ENCODE data around the gene LSM14A. TPM values are rescaled to one million over a fixed set of nuclear protein-coding genes. Genes with fewer than 3 reads are reported as not detected.

The LSM14A gene
- total and polyA plus RNA-seq, 2 donors (not counting 1 experiment from before 2014, with no cell fraction given), result 82.2 to 97.8 TPM

- Histone ChIP-seq H3K36me3 (ENCODE audit: control insufficient read depth, insufficient read depth, low read length) (no peaks in the 10 kb centered on the region), H3K4me3 (replicated peaks in 1 of 4; ENCODE audit: control extremely low read depth in 1 of 4, insufficient read depth in 1 of 4, low read depth in 3 of 4, low read length in 4 of 4) (peak within 1 kb of the TSS; percentile 69 to 88 (median 80)), H3K4me2 (ENCODE audit: extremely low read depth, insufficient read depth, low read length) (peak within 1 kb of the TSS; percentile 97), H3K27me3 (ENCODE audit: control insufficient read depth, insufficient read depth, low read length) (no peaks in the 10 kb centered on the region), H3K79me2 (ENCODE audit: control insufficient read depth, insufficient read depth, low read length) (peaks cover 8% of the 10 kb centered on the region), H4K20me1 (ENCODE audit: control insufficient read depth, extremely low read depth, insufficient read depth, low read length) (no peaks in the 10 kb centered on the region), H2AFZ (ENCODE audit: low read length) (peak within 1 kb of the TSS; percentile 71), H3K27ac (ENCODE audit: insufficient read depth, low read length) (peak within 1 kb of the TSS; percentile 88), H3K9ac (ENCODE audit: insufficient read depth, low read length) (peak within 1 kb of the TSS; percentile 88), H3K9me3 (ENCODE audit: control insufficient read depth, insufficient read depth, low read depth, low read length) (no peaks in the 10 kb centered on the region), H3K4me1 (ENCODE audit: control insufficient read depth, extremely low read depth, insufficient read depth, low read length) (peaks cover 2% of the 10 kb centered on the region)
- DNase-seq (ENCODE audit: low read depth in 2 of 2), result peak; percentile 55 to 59
- TF ChIP-seq CTCF (conservative IDR thresholded peaks at IDR 0.05 in 1 of 2, IDR thresholded peaks at IDR 0.05 in 1 of 2; ENCODE audit: low read depth in 1 of 2, low read length in 2 of 2), result no peak
- no peak for TF ChIP-seq EZH2 (IDR thresholded peaks at IDR 0.05; ENCODE audit: low read length, missing control alignments)
Observed at GRCh38 chr19:34254046-34254697, 81.9 kb downstream of the LSM14A start, which contains the start of gene GARRE1. Gene GARRE1 (plus strand): TSS chr19:34254554. CDS start chr19:34300474, 45,920 bp downstream.

- Histone ChIP-seq H3K4me2 (ENCODE audit: extremely low read depth, insufficient read depth, low read length) (peak overlapping the region; percentile 97), H3K4me1 (ENCODE audit: control insufficient read depth, extremely low read depth, insufficient read depth, low read length) (peaks cover 3% of the 10 kb centered on the region), H3K9me3 (ENCODE audit: control insufficient read depth, insufficient read depth, low read depth, low read length) (no peaks in the 10 kb centered on the region), H4K20me1 (ENCODE audit: control insufficient read depth, extremely low read depth, insufficient read depth, low read length) (no peaks in the 10 kb centered on the region), H3K27ac (ENCODE audit: insufficient read depth, low read length) (peak overlapping the region; percentile 27), H2AFZ (ENCODE audit: low read length) (peak overlapping the region; percentile 8), H3K4me3 (replicated peaks in 1 of 4; ENCODE audit: control extremely low read depth in 1 of 4, insufficient read depth in 1 of 4, low read depth in 3 of 4, low read length in 4 of 4) (peak overlapping the region; percentile 39 to 84 (median 62)), H3K9ac (ENCODE audit: insufficient read depth, low read length) (peak overlapping the region; percentile 59), H3K79me2 (ENCODE audit: control insufficient read depth, insufficient read depth, low read length) (peaks cover 10% of the 10 kb centered on the region), H3K36me3 (ENCODE audit: control insufficient read depth, insufficient read depth, low read length) (no peaks in the 10 kb centered on the region), H3K27me3 (ENCODE audit: control insufficient read depth, insufficient read depth, low read length) (no peaks in the 10 kb centered on the region)
- TF ChIP-seq CTCF (conservative IDR thresholded peaks at IDR 0.05 in 1 of 2, IDR thresholded peaks at IDR 0.05 in 1 of 2; ENCODE audit: low read depth in 1 of 2, low read length in 2 of 2), result no peak
- TF ChIP-seq EZH2 (IDR thresholded peaks at IDR 0.05; ENCODE audit: low read length, missing control alignments), result no peak
- DNase-seq (ENCODE audit: low read depth in 2 of 2), result peak; percentile 38
Observed at GRCh38 chr19:34254698-34255432, 82.6 kb downstream of the LSM14A start.

GRCh38 chr19:34255546-34255945, 83.2 kb downstream of the LSM14A start:
- peak overlapping the region; percentile 27 for H3K27ac ChIP-seq (ENCODE audit: insufficient read depth, low read length)
- H4K20me1 ChIP-seq (ENCODE audit: control insufficient read depth, extremely low read depth, insufficient read depth, low read length), result no peaks in the 10 kb centered on the region
- no peak for DNase-seq (ENCODE audit: low read depth in 2 of 2)
- no peak for TF ChIP-seq EZH2 (IDR thresholded peaks at IDR 0.05; ENCODE audit: low read length, missing control alignments)
- no peak for TF ChIP-seq CTCF (conservative IDR thresholded peaks at IDR 0.05 in 1 of 2, IDR thresholded peaks at IDR 0.05 in 1 of 2; ENCODE audit: low read depth in 1 of 2, low read length in 2 of 2)
- H3K4me3 ChIP-seq (replicated peaks in 1 of 4; ENCODE audit: control extremely low read depth in 1 of 4, insufficient read depth in 1 of 4, low read depth in 3 of 4, low read length in 4 of 4), result peak overlapping the region; percentile 39 to 84 (median 62)
- H3K4me1 ChIP-seq (ENCODE audit: control insufficient read depth, extremely low read depth, insufficient read depth, low read length), result peaks cover 5% of the 10 kb centered on the region
- H3K79me2 ChIP-seq (ENCODE audit: control insufficient read depth, insufficient read depth, low read length), result peaks cover 10% of the 10 kb centered on the region
- H3K9me3 ChIP-seq (ENCODE audit: control insufficient read depth, insufficient read depth, low read depth, low read length), result no peaks in the 10 kb centered on the region
- H3K4me2 ChIP-seq (ENCODE audit: extremely low read depth, insufficient read depth, low read length), result peak overlapping the region; percentile 97
- peak overlapping the region; percentile 59 for H3K9ac ChIP-seq (ENCODE audit: insufficient read depth, low read length)
- no peaks in the 10 kb centered on the region for H3K27me3 ChIP-seq (ENCODE audit: control insufficient read depth, insufficient read depth, low read length)
- no peaks in the 10 kb centered on the region for H3K36me3 ChIP-seq (ENCODE audit: control insufficient read depth, insufficient read depth, low read length)
- no peak overlapping the region for H2AFZ ChIP-seq (ENCODE audit: low read length)
